ENCODE results near the gene ADCY1. TPM values are rescaled to one million over a fixed set of nuclear protein-coding genes. Genes with fewer than 3 reads are reported as not detected.

Gene ADCY1
- total and polyA plus RNA-seq, 2 donors (not counting 3 experiments of a cell fraction or from before 2014, with no cell fraction given), result 0.52 to 1.6 TPM

DNA sequence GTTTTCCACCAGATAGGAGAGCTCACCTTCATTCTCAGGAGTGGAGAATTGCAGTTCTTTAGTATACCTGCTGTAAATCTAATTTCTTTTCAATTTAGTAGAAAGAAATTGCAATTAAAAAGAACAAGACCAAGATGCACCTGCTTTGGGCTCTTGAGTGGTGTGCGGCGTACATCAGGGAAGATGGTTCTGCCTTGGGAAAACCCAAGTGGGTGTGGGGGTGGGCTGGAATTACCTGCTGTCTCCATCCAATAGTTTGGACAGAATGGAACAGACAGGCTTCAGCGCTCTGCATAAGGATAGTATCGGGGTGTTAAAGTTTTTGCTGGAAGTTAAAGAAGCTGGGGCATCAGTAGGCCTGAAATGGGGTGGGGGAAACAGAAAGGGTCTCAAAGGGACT lies 7.2 kb upstream of the ADCY1 start:
- no peaks in the 10 kb centered on the region for H3K4me1 ChIP-seq (ENCODE audit: control insufficient read depth, extremely low read depth, insufficient read depth, low read length)
- no TSS peak for BruUV-seq (replicated peaks)
- no peak overlapping the region for H2AFZ ChIP-seq (ENCODE audit: low read depth, low read length)
- no peaks in the 10 kb centered on the region for H3K9me1 ChIP-seq (replicated peaks; ENCODE audit: control insufficient read depth, extremely low read depth, insufficient read depth, low read length)
- ChIA-PET CTCF (no interaction called here), POLR2A (no interaction called here)
- FAIRE-seq, result no peak
- H3K27me3 ChIP-seq (ENCODE audit: control insufficient read depth in 2 of 2, insufficient read depth in 2 of 2, low read length in 2 of 2), result peaks cover 2 to 4% of the 10 kb centered on the region in 2 experiments
- H3K9ac ChIP-seq (replicated peaks; ENCODE audit: extremely low read depth, insufficient read depth, low read length), result no peak overlapping the region
- no peaks in the 10 kb centered on the region for H3K9me3 ChIP-seq (replicated peaks; ENCODE audit: control insufficient read depth, insufficient read depth, low read length)
- H3K36me3 ChIP-seq (ENCODE audit: control insufficient read depth in 2 of 2, extremely low read depth in 1 of 2, insufficient read depth in 2 of 2, low read length in 2 of 2), result no peaks in the 10 kb centered on the region
- dilution Hi-C loops (cut with MboI; ENCODE audit: extremely low pct_ligation_motif_present, low sequenced_read_pairs), result no loop called here
- H3K79me2 ChIP-seq (ENCODE audit: control insufficient read depth, insufficient read depth, low read length), result no peaks in the 10 kb centered on the region
- no peak overlapping the region for H3K4me2 ChIP-seq (ENCODE audit: insufficient read depth, low read length)
- no peak for DNase-seq (ENCODE audit: low read depth, low spot score)
- H3K27ac ChIP-seq (ENCODE audit: insufficient read depth, low read depth, low read length), result no peak overlapping the region
- intact Hi-C loops (cut with micrococcal nuclease), result loop anchor here (10.0 kb wide), 1 partner anchor 1758 kb away; no protein-coding TSS in a partner anchor
- H4K20me1 ChIP-seq (replicated peaks; ENCODE audit: control insufficient read depth, extremely low read depth, insufficient read depth, low read length), result no peaks in the 10 kb centered on the region
- TF ChIP-seq EZH2 (IDR thresholded peaks at IDR 0.05; ENCODE audit: borderline replicate concordance, low read depth, low read length, severe bottlenecking), result no peak
- no peak overlapping the region for H3K4me3 ChIP-seq (replicated peaks in 1 of 3; ENCODE audit: insufficient read depth in 1 of 3, low read depth in 1 of 3, low read length in 3 of 3)

DNA sequence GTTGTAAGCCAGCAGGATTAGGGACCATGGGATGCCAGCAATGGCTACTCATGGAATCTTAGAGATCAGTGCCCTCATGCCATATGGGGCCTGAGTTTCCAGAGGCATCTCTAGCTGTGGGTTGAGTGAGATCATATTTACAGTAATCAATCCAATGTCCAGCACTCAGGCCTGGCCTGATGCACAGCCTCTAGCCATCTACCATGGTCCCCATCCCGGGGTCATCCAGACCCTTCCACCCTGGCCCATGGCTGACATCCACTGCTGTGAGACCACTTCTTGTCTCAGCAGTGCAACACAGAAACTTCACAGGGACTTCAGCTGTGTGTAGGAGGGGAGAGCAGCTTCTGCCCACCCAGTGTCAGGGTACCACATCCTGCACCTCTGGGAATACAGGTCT lies 6.5 kb upstream of the ADCY1 start:
- Histone ChIP-seq H3K4me1 (ENCODE audit: control insufficient read depth, extremely low read depth, insufficient read depth, low read length) (no peaks in the 10 kb centered on the region), H3K27ac (ENCODE audit: insufficient read depth, low read depth, low read length) (no peak overlapping the region), H3K27me3 (ENCODE audit: control insufficient read depth in 2 of 2, insufficient read depth in 2 of 2, low read length in 2 of 2) (peaks cover 5 to 8% of the 10 kb centered on the region in 2 experiments), H3K9me1 (replicated peaks; ENCODE audit: control insufficient read depth, extremely low read depth, insufficient read depth, low read length) (no peaks in the 10 kb centered on the region), H3K9ac (replicated peaks; ENCODE audit: extremely low read depth, insufficient read depth, low read length) (no peak overlapping the region), H2AFZ (ENCODE audit: low read depth, low read length) (no peak overlapping the region), H3K36me3 (ENCODE audit: control insufficient read depth in 2 of 2, extremely low read depth in 1 of 2, insufficient read depth in 2 of 2, low read length in 2 of 2) (no peaks in the 10 kb centered on the region), H3K79me2 (ENCODE audit: control insufficient read depth, insufficient read depth, low read length) (no peaks in the 10 kb centered on the region), H3K9me3 (replicated peaks; ENCODE audit: control insufficient read depth, insufficient read depth, low read length) (no peaks in the 10 kb centered on the region), H3K4me2 (ENCODE audit: insufficient read depth, low read length) (no peak overlapping the region), H4K20me1 (replicated peaks; ENCODE audit: control insufficient read depth, extremely low read depth, insufficient read depth, low read length) (no peaks in the 10 kb centered on the region), H3K4me3 (replicated peaks in 1 of 3; ENCODE audit: insufficient read depth in 1 of 3, low read depth in 1 of 3, low read length in 3 of 3) (no peak overlapping the region)
- DNase-seq (ENCODE audit: low read depth, low spot score) (no peak), FAIRE-seq (no peak)
- ChIA-PET CTCF (no interaction called here), POLR2A (no interaction called here)
- TF ChIP-seq POLR2A (IDR thresholded peaks at IDR 0.05; ENCODE audit: low read depth, low read length) (no peak), MYC (IDR thresholded peaks at IDR 0.05; ENCODE audit: low read depth, low read length) (no peak), GATA2 (IDR thresholded peaks at IDR 0.05; ENCODE audit: insufficient read depth, insufficient read length, low read depth, low read length) (no peak)
- TF ChIP-seq, protein P1, sequence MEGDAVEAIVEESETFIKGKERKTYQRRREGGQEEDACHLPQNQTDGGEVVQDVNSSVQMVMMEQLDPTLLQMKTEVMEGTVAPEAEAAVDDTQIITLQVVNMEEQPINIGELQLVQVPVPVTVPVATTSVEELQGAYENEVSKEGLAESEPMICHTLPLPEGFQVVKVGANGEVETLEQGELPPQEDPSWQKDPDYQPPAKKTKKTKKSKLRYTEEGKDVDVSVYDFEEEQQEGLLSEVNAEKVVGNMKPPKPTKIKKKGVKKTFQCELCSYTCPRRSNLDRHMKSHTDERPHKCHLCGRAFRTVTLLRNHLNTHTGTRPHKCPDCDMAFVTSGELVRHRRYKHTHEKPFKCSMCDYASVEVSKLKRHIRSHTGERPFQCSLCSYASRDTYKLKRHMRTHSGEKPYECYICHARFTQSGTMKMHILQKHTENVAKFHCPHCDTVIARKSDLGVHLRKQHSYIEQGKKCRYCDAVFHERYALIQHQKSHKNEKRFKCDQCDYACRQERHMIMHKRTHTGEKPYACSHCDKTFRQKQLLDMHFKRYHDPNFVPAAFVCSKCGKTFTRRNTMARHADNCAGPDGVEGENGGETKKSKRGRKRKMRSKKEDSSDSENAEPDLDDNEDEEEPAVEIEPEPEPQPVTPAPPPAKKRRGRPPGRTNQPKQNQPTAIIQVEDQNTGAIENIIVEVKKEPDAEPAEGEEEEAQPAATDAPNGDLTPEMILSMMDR (IDR thresholded peaks at IDR 0.05; ENCODE audit: extremely low read depth in 1 of 2, insufficient read depth in 1 of 2, low read depth in 1 of 2, low read length in 2 of 2), result no peak
- TF ChIP-seq, protein P2, sequence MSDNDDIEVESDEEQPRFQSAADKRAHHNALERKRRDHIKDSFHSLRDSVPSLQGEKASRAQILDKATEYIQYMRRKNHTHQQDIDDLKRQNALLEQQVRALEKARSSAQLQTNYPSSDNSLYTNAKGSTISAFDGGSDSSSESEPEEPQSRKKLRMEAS (IDR thresholded peaks at IDR 0.05; ENCODE audit: insufficient read depth, insufficient read length), result no peak
- no TSS peak for BruUV-seq (replicated peaks)
- dilution Hi-C loops (cut with MboI; ENCODE audit: extremely low pct_ligation_motif_present, low sequenced_read_pairs) (no loop called here), intact Hi-C loops (cut with micrococcal nuclease) (loop anchor here (10.0 kb wide), 1 partner anchor 1757 kb away; no protein-coding TSS in a partner anchor)

Data from endothelial cell of umbilical vein (primary cell).